K562 (cell line): ENCODE data around the gene ATP2A2. TPM values are rescaled to one million over a fixed set of nuclear protein-coding genes. Genes with fewer than 3 reads are reported as not detected.

Experiments
- MIER1 ChIP-seq: fragments of 450-650 bp; IDR thresholded peaks from 2 replicates; pipeline ENCODE4 v1.6.1; 2016; ENCODE audit warnings: antibody characterized with exemption, mild to moderate bottlenecking, low read depth
- NFIX ChIP-seq: fragments of 250-450 bp; sonication (Bioruptor Pico); IDR thresholded peaks from 2 replicates; pipeline ENCODE4 v1.4.0; 2020; ENCODE audit warnings: low read depth, mild to moderate bottlenecking, moderate library complexity
- POLR2AphosphoS2 ChIP-seq: IDR thresholded peaks from 2 replicates; pipeline ENCODE4 v1.6.1; 2012; ENCODE audit warnings: low read length, improper control_type of control experiment
- RUNX1 ChIP-seq: sonication (generic); IDR thresholded peaks from 2 replicates; pipeline ENCODE4 v1.6.1; 2016; ENCODE audit warnings: antibody characterized with exemption, low read depth
- SIX5 ChIP-seq, 2 experiments: IDR thresholded peaks; 2 replicates each; pipeline ENCODE4 v1.6.1; 2011; ENCODE audit warnings: low read length in 2 of 2, borderline replicate concordance in 1 of 2, low read depth in 1 of 2, mild to moderate bottlenecking in 1 of 2, moderate library complexity in 1 of 2; ENCODE audit not compliant: insufficient read depth in 1 of 2
- SUPT5H ChIP-seq: fragments of 450-650 bp; IDR thresholded peaks from 2 replicates; pipeline ENCODE4 v1.6.1; 2016
- ZFP36 ChIP-seq: fragments of 150-350 bp; IDR thresholded peaks from 2 replicates; pipeline ENCODE4 v1.6.1; 2018; ENCODE audit warnings: low read length, low read depth; ENCODE audit not compliant: partially characterized antibody
- ZNF232 ChIP-seq: sonication (generic); formaldehyde crosslinking; IDR thresholded peaks from 2 replicates; pipeline ENCODE4 v1.8.0; 2022; ENCODE audit warnings: mild to moderate bottlenecking, missing genetic modification reagents
- polyA plus RNA-seq, 8 experiments: library from polyadenylated mRNA; depleted of rRNA in 4 of 8; stranded (reverse) in 5 of 8; unstranded in 3 of 8; fragments of >200 nt; fragmentation: Nextera tagmentation in 2 of 8; fragmentation: Illumina TruSeq in 1 of 8; extraction: Ambion mirVana in 2 of 8; extraction: Trizol in 1 of 8; gene quantifications; 2 replicates each; pipeline versions ENCODE4 v1.2.1 to v1.2.3, GENCODE V29; 2011 to 2014; ENCODE audit warnings: inconsistent platforms in 1 of 8, missing spikeins in 1 of 8
- total RNA-seq, 7 experiments: library from RNA; depleted of rRNA in 6 of 7; stranded (reverse); fragments of >200 nt in 6 of 7; fragmentation: Illumina TruSeq in 2 of 7; extraction: Trizol in 2 of 7; gene quantifications; 2 replicates each; pipeline versions ENCODE4 v1.2.1 to v1.2.3, GENCODE V29; 2011 to 2021; ENCODE audit warnings: low replicate concordance in 1 of 7
- TF ChIP-seq, protein P1 (sequence below): IDR thresholded peaks from 2 replicates; pipeline ENCODE4 v1.6.1; 2011; ENCODE audit not compliant: insufficient read length; ENCODE audit errors: extremely low read depth
- TF ChIP-seq, protein P2 (sequence below): fragments of 250-450 bp; sonication (Bioruptor Pico); IDR thresholded peaks from 2 replicates; pipeline ENCODE4 v1.4.0; 2020; ENCODE audit warnings: mild to moderate bottlenecking, moderate library complexity
- TF ChIP-seq, protein P3 (sequence below), 2 experiments: fragments of 150-350 bp in 1 of 2; IDR thresholded peaks; 2 replicates each; pipeline ENCODE4 v1.6.1; 2012 to 2016; ENCODE audit warnings: low read depth in 2 of 2, low read length in 2 of 2, mild to moderate bottlenecking in 1 of 2, moderate library complexity in 1 of 2
- TF ChIP-seq, protein P4 (sequence below): sonication (generic); formaldehyde crosslinking; IDR thresholded peaks from 2 replicates; pipeline ENCODE4 v1.8.0; 2023; ENCODE audit warnings: missing genetic modification reagents, mild to moderate bottlenecking, borderline replicate concordance

The ATP2A2 gene
- total and polyA plus RNA-seq, 9 of the 15 experiments (the other 6 are each of a cell fraction or from before 2014, with no cell fraction given), result 5.2 to 205 (median 51.6) TPM

DNA sequence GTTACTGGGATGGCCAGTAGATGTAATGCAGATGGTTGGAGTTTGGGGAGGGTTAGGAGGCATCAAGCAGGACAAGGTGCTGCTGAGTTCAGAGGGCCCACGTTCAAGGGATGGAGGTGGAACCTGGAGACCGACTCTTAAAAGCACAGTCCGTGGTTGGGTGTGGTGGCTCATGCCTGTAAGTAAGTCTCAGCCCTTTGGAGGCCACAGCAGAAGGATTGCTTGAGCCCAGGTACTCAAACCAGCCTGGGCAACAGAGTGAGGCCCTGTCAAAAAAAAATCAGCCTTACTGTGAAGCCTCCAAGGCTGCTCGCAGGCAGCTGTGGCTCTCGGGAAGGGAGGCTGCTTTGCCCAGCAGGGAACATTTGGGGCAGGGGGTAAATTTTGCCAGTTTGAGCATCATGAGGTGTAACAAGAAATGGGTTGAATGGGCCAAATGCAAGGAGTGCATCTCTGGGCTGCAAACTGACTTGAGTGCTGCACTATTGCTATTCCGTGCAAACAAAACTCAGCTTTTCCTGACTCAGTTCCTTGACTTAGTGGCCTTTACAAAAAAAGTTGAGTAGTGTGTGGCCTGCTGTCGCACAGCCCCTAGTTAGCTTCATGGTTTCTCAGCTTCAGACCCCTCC is 67.5 kb downstream of the ATP2A2 start (continued):
- TF ChIP-seq SUPT5H (peak; percentile 37), ZFP36 (no peak), RUNX1 (no peak), POLR2AphosphoS2 (0 out of 2 replicates have a peak, but pooled peaks have one; percentile 30), MIER1 (no peak), NFIX (no peak), ZNF232 (CRISPR knock-in tag) (no peak), SIX5 (IDR thresholded peaks at IDR 0.05; ENCODE audit: borderline replicate concordance in 1 of 2, insufficient read depth in 1 of 2, low read depth in 1 of 2, low read length in 2 of 2) (no peak)
- TF ChIP-seq, protein P1, sequence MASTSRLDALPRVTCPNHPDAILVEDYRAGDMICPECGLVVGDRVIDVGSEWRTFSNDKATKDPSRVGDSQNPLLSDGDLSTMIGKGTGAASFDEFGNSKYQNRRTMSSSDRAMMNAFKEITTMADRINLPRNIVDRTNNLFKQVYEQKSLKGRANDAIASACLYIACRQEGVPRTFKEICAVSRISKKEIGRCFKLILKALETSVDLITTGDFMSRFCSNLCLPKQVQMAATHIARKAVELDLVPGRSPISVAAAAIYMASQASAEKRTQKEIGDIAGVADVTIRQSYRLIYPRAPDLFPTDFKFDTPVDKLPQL, result no peak
- TF ChIP-seq, protein P2, sequence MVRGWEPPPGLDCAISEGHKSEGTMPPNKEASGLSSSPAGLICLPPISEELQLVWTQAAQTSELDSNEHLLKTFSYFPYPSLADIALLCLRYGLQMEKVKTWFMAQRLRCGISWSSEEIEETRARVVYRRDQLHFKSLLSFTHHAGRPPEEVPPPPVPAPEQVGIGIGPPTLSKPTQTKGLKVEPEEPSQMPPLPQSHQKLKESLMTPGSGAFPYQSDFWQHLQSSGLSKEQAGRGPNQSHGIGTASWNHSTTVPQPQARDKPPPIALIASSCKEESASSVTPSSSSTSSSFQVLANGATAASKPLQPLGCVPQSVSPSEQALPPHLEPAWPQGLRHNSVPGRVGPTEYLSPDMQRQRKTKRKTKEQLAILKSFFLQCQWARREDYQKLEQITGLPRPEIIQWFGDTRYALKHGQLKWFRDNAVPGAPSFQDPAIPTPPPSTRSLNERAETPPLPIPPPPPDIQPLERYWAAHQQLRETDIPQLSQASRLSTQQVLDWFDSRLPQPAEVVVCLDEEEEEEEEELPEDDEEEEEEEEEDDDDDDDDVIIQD (CRISPR knock-in tag), result no peak
- TF ChIP-seq, protein P3, sequence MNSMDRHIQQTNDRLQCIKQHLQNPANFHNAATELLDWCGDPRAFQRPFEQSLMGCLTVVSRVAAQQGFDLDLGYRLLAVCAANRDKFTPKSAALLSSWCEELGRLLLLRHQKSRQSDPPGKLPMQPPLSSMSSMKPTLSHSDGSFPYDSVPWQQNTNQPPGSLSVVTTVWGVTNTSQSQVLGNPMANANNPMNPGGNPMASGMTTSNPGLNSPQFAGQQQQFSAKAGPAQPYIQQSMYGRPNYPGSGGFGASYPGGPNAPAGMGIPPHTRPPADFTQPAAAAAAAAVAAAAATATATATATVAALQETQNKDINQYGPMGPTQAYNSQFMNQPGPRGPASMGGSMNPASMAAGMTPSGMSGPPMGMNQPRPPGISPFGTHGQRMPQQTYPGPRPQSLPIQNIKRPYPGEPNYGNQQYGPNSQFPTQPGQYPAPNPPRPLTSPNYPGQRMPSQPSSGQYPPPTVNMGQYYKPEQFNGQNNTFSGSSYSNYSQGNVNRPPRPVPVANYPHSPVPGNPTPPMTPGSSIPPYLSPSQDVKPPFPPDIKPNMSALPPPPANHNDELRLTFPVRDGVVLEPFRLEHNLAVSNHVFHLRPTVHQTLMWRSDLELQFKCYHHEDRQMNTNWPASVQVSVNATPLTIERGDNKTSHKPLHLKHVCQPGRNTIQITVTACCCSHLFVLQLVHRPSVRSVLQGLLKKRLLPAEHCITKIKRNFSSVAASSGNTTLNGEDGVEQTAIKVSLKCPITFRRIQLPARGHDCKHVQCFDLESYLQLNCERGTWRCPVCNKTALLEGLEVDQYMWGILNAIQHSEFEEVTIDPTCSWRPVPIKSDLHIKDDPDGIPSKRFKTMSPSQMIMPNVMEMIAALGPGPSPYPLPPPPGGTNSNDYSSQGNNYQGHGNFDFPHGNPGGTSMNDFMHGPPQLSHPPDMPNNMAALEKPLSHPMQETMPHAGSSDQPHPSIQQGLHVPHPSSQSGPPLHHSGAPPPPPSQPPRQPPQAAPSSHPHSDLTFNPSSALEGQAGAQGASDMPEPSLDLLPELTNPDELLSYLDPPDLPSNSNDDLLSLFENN (IDR thresholded peaks at IDR 0.05; ENCODE audit: low read depth in 2 of 2, low read length in 2 of 2), result no peak
- TF ChIP-seq, protein P4, sequence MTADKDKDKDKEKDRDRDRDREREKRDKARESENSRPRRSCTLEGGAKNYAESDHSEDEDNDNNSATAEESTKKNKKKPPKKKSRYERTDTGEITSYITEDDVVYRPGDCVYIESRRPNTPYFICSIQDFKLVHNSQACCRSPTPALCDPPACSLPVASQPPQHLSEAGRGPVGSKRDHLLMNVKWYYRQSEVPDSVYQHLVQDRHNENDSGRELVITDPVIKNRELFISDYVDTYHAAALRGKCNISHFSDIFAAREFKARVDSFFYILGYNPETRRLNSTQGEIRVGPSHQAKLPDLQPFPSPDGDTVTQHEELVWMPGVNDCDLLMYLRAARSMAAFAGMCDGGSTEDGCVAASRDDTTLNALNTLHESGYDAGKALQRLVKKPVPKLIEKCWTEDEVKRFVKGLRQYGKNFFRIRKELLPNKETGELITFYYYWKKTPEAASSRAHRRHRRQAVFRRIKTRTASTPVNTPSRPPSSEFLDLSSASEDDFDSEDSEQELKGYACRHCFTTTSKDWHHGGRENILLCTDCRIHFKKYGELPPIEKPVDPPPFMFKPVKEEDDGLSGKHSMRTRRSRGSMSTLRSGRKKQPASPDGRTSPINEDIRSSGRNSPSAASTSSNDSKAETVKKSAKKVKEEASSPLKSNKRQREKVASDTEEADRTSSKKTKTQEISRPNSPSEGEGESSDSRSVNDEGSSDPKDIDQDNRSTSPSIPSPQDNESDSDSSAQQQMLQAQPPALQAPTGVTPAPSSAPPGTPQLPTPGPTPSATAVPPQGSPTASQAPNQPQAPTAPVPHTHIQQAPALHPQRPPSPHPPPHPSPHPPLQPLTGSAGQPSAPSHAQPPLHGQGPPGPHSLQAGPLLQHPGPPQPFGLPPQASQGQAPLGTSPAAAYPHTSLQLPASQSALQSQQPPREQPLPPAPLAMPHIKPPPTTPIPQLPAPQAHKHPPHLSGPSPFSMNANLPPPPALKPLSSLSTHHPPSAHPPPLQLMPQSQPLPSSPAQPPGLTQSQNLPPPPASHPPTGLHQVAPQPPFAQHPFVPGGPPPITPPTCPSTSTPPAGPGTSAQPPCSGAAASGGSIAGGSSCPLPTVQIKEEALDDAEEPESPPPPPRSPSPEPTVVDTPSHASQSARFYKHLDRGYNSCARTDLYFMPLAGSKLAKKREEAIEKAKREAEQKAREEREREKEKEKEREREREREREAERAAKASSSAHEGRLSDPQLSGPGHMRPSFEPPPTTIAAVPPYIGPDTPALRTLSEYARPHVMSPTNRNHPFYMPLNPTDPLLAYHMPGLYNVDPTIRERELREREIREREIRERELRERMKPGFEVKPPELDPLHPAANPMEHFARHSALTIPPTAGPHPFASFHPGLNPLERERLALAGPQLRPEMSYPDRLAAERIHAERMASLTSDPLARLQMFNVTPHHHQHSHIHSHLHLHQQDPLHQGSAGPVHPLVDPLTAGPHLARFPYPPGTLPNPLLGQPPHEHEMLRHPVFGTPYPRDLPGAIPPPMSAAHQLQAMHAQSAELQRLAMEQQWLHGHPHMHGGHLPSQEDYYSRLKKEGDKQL (CRISPR knock-in tag), result no peak
